GM18526 (cell line): ENCODE data around the gene PIP4K2A.

Experiments
- POLR2A ChIP-seq: IDR thresholded peaks from 3 replicates; pipeline ENCODE4 v1.6.1; 2011; ENCODE audit not compliant: insufficient read length; ENCODE audit errors: extremely low read depth

PIP4K2A gene

DNA sequence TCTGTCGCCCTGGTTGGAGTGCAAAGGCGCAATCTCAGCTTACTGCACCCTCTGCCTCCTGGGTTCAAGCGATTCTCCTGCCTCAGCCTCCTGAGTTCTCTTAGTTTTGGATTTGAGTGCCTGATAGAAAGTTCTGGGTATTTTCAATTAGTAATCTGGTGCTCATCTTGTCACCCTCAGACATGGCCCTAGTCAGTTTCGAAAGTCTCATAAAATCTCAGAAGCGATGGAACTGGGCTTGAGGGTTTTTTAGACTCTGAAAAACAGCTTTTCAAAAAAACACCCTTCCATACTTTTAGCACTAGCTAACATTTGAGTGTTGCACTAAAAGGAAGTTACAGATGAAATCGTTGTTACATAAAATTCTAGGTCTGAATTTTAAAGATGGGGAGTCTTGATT lies 9.4 kb upstream of the PIP4K2A start:
- TF ChIP-seq POLR2A: no peak

- TF ChIP-seq POLR2A: no peak
Observed at GRCh38 chr10:22723343-22723779, 9.0 kb upstream of the PIP4K2A start.

DNA sequence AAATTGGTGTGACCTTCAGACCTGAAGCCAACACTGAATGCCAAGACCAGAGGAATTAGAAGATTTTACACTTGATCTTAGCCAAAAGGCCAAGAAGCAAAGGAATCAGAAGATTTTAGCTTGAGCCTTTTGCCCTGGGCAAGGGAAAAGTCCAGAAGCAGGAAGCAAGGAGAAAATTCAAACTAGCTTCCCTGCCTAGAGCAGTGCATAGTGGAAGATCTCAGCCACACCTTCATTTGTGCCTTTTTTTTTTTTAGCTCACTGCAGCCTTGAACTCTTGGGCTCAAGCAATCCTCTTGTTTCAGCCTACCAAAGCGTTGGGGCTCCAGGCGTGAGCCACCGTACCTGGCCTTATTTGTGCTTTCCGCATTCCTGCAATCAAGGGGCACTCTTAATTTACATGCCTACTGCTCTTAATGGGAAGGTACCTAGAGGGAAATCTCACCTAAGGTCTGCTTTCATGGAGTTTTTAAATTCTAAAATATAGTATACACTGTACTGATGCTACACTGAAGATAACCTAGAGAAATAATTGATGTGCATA lies 8.3 kb upstream of the PIP4K2A start:
- no peak for TF ChIP-seq POLR2A

GRCh38 chr10:22720667-22721066 lies 6.3 kb upstream of the PIP4K2A start:
- no peak for TF ChIP-seq POLR2A

GRCh38 chr10:22719406-22720042 lies 5.1 kb upstream of the PIP4K2A start:
- no peak for TF ChIP-seq POLR2A

DNA sequence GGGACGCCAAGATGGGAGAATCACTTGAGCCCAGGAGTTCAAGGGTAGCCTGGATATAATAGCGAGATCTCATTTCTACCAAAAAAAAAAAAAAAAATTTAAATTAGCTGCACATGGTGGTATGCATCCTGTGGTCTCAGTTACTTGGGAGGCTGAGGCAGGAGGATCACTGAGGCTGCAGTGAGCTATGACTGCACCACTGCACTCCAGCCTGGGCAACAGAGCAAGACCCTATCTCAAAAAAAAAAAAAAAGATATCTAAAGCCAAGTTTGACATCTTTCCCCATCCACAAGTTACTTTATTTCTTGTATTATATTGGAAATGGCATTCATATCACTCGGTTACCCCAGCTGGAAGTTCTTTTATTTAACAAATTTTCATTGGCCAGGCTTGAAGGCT lies 3.4 kb upstream of the PIP4K2A start:
- TF ChIP-seq POLR2A: no peak

GRCh38 chr10:22716943-22717342 lies 2.6 kb upstream of the PIP4K2A start:
- TF ChIP-seq POLR2A: no peak

- TF ChIP-seq POLR2A: no peak
Observed at GRCh38 chr10:22715290-22715625, 880 bp upstream of the PIP4K2A start.

DNA sequence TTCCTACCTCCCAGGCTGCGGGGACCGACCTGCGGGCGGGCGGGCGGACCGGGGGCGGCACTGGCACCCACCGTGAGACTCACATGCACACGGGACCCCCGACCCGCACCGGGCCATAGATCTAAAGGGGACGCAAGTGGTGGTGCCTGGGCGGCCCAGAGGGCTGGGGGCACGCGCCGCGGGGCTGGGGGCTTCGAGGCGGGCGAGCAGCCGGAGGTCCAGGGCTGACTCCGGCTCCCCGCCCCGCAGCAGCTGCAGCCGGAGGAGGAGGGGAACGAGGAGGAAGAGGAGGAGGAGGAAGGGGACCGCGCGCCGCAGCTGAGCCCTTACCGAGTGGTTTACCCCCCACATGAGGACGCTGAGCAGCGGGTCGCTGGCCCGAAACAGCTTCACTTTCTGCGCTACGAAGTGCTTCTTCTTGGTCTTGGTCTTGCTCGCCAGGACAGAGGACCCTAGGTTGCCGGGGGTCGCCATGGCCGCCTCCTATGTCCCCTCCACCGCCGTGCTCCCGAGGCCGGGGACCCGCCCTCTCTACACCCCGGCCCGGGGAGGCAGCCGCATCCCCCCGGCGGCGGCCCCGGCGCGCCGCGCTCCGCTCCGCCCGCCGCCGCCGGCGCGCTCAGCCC lies 412 bp downstream of the PIP4K2A start:
- TF ChIP-seq POLR2A: no peak

- TF ChIP-seq POLR2A: peak; percentile 16
Observed at GRCh38 chr10:22712956-22713852, 1.2 kb downstream of the PIP4K2A start.

- TF ChIP-seq POLR2A: no peak
Observed at GRCh38 chr10:22712211-22712955, 2.0 kb downstream of the PIP4K2A start.

GRCh38 chr10:22711373-22711772 lies 3.0 kb downstream of the PIP4K2A start:
- no peak for TF ChIP-seq POLR2A

- no peak for TF ChIP-seq POLR2A
Observed at GRCh38 chr10:22710139-22710745, 4.1 kb downstream of the PIP4K2A start.

GRCh38 chr10:22708772-22709171 lies 5.6 kb downstream of the PIP4K2A start:
- no peak for TF ChIP-seq POLR2A

DNA sequence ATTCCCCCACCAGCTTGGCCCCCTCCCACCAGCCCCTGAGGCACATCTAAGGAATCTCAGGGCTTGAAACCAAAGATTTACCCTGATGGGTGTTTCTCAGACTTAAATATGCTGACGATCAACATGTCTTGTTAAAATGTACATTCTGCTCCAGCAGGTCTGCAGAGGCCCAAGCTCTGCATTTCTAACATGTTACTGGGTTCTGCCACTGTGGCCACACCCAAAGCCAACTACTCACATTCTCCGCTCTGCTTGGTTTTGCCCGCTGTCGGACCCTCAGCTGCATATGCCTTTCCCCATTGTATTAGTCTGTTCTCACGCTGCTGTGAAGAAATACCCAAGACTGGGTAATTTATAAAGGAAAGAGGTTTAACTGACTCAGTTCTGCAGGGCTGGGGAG lies 8.9 kb downstream of the PIP4K2A start:
- TF ChIP-seq POLR2A: no peak

GRCh38 chr10:22704942-22705341 lies 9.4 kb downstream of the PIP4K2A start:
- no peak for TF ChIP-seq POLR2A
